ENCODE data around the gene TCF19.

The TCF19 gene

GRCh38 chr6:31209137-31209536, 50.7 kb downstream of the TCF19 start:
- DNase-seq (ENCODE audit: low spot score), result no peak

- no peak for DNase-seq (ENCODE audit: low spot score)
Measured at GRCh38 chr6:31210123-31210522, 51.7 kb downstream of the TCF19 start.

GRCh38 chr6:31210741-31211532, 52.5 kb downstream of the TCF19 start:
- DNase-seq (ENCODE audit: low spot score), result no peak

Measured in left forelimb (tissue), 1 donor.